GM18526 (cell line): ENCODE data around the gene R3HDM2.

Experiments
- POLR2A ChIP-seq: IDR thresholded peaks from 3 replicates; pipeline ENCODE4 v1.6.1; 2011; ENCODE audit not compliant: insufficient read length; ENCODE audit errors: extremely low read depth

The R3HDM2 gene

DNA sequence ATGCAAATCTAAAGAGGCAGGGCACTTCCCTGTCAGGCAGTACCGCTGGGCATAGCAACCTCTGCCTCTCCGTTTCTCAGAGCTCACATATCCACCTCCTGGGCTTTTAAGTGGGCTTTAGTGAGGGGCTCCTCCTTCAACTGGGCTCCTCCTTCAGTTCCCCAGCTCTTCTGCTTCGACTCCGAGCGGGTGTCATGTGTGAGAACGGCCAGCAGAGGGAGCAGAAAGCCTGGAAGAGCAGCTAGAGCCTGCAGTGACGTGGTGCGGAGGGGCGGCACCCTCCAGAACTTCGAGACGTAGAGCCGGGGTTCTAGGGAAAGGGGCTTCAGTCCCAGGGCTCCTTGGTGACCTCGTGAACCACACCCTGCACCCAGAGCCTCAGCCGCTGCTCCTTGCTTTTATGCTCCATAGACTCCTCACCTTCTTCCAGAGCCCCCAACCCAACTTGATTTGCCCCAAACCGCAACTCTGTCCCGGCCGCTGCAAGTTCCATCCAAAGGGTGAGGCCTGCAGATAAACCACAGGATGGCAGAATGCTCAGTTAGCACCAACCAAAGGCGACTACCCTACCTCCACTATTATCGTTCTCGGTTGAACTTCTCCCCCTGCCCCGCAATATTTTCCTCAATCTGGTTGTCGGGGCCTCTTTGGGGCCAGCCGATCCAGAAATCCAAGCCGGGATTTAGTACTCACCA lies 28.4 kb upstream of the R3HDM2 start:
- TF ChIP-seq POLR2A = peak; percentile 49

- TF ChIP-seq POLR2A = no peak
These were observed 27.8 kb upstream of the R3HDM2 start for GRCh38 chr12:57458665-57459054.

DNA sequence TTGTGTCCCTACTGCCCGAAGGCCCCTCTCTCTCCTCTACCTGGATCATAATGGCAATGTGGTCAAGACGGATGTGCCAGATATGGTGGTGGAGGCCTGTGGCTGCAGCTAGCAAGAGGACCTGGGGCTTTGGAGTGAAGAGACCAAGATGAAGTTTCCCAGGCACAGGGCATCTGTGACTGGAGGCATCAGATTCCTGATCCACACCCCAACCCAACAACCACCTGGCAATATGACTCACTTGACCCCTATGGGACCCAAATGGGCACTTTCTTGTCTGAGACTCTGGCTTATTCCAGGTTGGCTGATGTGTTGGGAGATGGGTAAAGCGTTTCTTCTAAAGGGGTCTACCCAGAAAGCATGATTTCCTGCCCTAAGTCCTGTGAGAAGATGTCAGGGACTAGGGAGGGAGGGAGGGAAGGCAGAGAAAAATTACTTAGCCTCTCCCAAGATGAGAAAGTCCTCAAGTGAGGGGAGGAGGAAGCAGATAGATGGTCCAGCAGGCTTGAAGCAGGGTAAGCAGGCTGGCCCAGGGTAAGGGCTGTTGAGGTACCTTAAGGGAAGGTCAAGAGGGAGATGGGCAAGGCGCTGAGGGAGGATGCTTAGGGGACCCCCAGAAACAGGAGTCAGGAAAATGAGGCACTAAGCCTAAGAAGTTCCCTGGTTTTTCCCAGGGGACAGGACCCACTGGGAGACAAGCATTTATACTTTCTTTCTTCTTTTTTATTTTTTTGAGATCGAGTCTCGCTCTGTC lies 26.1 kb upstream of the R3HDM2 start:
- no peak for TF ChIP-seq POLR2A

DNA sequence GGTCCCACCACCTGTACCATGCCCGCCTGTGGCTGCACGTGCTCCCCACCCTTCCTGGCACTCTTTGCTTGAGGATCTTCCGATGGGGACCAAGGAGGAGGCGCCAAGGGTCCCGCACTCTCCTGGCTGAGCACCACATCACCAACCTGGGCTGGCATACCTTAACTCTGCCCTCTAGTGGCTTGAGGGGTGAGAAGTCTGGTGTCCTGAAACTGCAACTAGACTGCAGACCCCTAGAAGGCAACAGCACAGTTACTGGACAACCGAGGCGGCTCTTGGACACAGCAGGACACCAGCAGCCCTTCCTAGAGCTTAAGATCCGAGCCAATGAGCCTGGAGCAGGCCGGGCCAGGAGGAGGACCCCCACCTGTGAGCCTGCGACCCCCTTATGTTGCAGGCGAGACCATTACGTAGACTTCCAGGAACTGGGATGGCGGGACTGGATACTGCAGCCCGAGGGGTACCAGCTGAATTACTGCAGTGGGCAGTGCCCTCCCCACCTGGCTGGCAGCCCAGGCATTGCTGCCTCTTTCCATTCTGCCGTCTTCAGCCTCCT lies 25.4 kb upstream of the R3HDM2 start:
- TF ChIP-seq POLR2A = peak; percentile 23

GRCh38 chr12:57455374-57456144 lies 24.7 kb upstream of the R3HDM2 start:
- TF ChIP-seq POLR2A = no peak

DNA sequence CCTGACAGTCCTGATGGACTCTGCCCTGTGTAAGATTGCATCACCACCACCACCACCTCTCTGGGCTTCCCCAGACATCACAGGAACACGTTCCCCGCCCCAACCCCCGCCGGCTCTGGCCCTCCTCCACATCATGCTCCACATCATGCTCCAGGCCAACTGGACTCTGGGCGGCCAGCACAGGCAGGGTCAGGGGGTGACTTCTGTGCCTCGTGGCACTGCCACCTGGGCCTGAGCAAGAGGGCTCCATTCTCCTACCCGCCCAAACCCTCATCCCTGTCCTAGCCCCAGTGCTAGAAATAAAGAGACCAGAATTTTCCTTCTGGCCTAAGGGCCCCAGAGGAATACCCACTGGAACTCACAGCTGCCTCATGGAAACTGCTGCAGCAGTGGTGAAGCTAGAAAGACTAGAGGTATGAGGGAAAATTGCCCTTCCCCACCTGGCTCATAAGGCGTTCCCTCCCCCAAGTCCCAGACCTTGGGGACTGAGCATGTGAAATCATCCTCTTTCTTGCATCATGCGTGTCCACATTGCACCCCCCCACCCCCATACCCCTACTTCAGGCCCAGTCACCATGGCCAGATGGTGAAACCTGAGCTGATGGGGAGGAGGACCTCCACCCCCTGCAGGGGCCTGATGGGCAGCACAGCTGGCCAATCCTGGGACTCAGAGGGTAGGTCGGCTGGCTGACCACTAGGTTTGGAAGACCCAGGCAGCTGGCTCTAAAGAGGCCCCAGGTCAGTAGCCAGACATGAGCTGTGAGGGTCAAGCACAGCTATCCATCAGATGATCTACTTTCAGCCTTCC lies 23.9 kb upstream of the R3HDM2 start, which contains the start of gene INHBE:
TSS of gene INHBE (plus strand) at position 742 of the 808 bp plus-strand sequence. CDS start 230 bp downstream, outside the sequence.
- no peak for TF ChIP-seq POLR2A

DNA sequence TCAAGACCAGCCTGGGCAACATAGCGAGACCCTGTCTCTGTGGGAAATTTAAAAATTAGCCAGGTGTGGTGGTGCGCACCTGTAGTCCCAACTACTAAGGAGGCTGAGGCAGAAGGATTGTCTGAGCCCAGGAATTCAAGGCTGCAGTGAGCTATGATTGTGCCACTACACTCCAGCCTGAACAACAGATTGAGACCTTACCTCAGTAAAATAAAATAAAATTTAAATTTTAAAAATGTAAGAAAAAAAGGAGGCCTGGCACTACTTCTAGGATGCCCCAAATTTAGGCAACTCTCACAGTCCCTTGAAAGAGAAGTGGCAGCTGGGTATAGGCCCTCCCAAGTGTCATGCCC lies 23.3 kb upstream of the R3HDM2 start:
- no peak for TF ChIP-seq POLR2A

GRCh38 chr12:57452937-57453509 lies 22.2 kb upstream of the R3HDM2 start:
- TF ChIP-seq POLR2A = no peak

DNA sequence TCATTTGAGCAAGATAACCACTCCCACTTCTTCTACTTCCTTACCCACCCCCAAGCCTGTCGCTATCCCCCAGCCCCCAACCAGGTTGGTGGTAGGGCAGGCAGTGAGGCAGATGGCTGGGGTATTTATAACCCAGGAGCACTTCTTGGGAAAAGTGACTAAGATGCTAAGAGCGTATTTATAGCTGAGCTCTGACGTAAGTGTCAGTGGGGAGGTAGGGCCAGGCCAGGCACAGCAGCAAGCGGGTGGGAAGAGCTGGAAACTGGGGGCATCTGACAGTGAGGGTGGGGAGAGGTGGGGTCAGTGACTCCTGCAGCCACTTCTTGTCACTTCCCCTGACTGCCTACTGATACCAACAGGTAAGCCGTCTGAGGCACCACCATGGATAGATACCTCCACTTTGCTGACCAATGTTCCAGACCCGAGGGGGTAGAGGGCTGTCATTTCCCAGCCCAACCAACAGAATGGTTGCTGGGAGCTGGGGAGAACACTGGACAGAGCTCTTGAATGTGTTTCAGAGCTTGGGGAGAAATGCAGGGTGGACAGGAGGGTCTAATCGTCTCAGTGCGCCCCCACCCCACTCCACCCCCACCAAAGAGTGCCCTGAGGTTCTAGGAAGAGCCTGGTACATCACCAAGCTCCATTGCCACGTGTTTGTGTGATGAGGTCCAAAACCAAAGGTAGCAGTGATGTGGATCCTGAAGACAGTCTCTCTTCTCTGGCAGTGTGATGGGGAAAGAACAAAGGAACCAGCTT lies 21.5 kb upstream of the R3HDM2 start:
- no peak for TF ChIP-seq POLR2A

DNA sequence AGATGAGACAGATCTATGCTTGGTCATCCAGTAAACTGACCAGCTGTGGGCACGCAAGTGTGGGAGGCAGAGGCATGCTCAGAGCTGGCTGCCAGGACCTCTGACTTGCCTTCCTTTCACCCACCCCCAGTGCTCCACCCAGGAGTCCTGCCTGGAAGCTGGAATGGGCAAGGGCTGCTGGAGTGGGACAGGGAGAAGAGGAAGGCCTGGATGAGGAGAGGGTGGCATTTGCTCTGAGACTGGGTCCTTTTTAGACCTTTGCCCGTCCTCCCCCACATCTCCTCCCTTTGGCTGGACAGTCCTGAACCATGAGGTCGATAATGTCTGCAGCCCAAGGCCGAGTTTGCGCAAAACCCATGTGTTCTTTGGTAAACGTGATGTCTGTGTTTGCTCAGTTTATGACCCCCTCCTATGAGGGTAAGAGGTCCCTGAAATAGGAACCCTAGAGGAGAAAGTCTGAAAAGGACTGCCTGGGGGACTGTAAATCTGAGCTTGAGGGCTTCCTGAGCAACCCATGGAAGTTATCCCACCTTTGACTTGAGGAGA lies 20.5 kb upstream of the R3HDM2 start:
- no peak for TF ChIP-seq POLR2A

DNA sequence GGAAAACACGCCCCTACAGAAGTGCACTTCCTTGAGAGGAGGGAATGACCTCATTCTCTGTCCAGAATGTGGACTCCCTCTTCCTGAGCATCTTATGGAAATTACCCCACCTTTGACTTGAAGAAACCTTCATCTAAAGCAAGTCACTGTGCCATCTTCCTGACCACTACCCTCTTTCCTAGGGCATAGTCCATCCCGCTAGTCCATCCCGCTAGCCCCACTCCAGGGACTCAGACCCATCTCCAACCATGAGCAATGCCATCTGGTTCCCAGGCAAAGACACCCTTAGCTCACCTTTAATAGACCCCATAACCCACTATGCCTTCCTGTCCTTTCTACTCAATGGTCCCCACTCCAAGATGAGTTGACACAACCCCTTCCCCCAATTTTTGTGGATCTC lies 19.2 kb upstream of the R3HDM2 start:
- TF ChIP-seq POLR2A = no peak

- no peak for TF ChIP-seq POLR2A
These were observed 18.5 kb upstream of the R3HDM2 start for GRCh38 chr12:57449375-57449774.

DNA sequence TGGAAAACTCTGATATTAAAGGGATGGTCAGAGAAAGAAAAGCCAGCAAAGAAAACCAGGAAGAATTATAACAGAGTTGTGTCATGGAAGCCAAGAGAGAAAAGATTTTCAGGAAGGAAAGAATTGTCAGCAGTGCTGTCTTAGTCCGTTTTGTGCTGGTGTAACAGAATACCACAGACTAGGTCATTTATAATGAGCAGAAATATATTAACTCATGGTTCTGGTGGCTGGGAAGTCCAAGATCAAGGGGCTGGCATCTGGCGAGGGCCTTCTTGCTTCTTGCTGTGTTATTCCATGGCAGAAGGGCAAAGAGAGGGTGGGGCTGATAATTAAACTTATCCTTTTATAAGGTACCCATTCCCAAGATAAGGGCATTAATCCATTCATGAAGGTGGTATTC lies 17.8 kb upstream of the R3HDM2 start:
- TF ChIP-seq POLR2A = no peak
